Effector memory CD8-positive, alpha-beta T cell (primary cell): ENCODE data around the gene PRB2.
"Not testable (repeated sequence)": the region's sequence is repeated elsewhere in the genome, so short reads cannot be mapped to it uniquely, and the experiment has no call there.

Experiments used
- ATAC-seq: fragments of 150-1000 bp; cut with Tn5 transposase; replicated peaks from 2 replicates; pipeline ENCODE4 v1.10.0; 2021; ENCODE audit warnings: mild to moderate bottlenecking, moderate library complexity
- DNase-seq, 3 experiments: peaks; one replicate each; pipeline ENCODE4 v3.0.0; 2021
- H3K27ac Mint-ChIP-seq, 2 donors: one replicate each; pipeline ENCODE4 v1.8.0; 2022; ENCODE audit warnings: mild to moderate bottlenecking in 2 of 2, mixed read lengths in 2 of 2, moderate library complexity in 2 of 2
- H3K27me3 Mint-ChIP-seq, 2 donors: one replicate each; pipeline ENCODE4 v1.8.0; 2022; ENCODE audit warnings: mixed read lengths in 2 of 2
- H3K36me3 Mint-ChIP-seq: one replicate; pipeline ENCODE4 v1.8.0; 2022; ENCODE audit warnings: mild to moderate bottlenecking, moderate library complexity, mixed read lengths; ENCODE audit not compliant: insufficient read depth
- H3K4me1 Mint-ChIP-seq, 2 donors: one replicate each; pipeline ENCODE4 v1.8.0; 2022; ENCODE audit warnings: low read depth in 2 of 2, mixed read lengths in 2 of 2
- H3K4me3 Mint-ChIP-seq, 2 donors: one replicate each; pipeline ENCODE4 v1.8.0; 2022; ENCODE audit warnings: mild to moderate bottlenecking in 2 of 2, mixed read lengths in 2 of 2, moderate library complexity in 2 of 2
- H3K9me3 Mint-ChIP-seq, 2 donors: one replicate each; pipeline ENCODE4 v1.8.0; 2022; ENCODE audit warnings: mixed read lengths in 2 of 2
- total RNA-seq, 9 experiments: gene quantifications; one replicate each; lab custom pipeline; 2026; lab: John Stamatoyannopoulos, UW

Gene PRB2
- total RNA-seq: 0 to 0.06 (median 0) reads per million in 9 experiments

GRCh38 chr12:11395467-11395866 is at the start of gene PRB2:
Gene PRB2, minus strand, starts transcription at chr12:11395567. Its CDS starts 38 bp downstream, at chr12:11395529.
- not testable (repeated sequence) for H3K4me1 Mint-ChIP-seq, H3K36me3 Mint-ChIP-seq, H3K9me3 Mint-ChIP-seq, H3K27ac Mint-ChIP-seq, DNase-seq, H3K4me3 Mint-ChIP-seq, ATAC-seq
- H3K27me3 Mint-ChIP-seq: peaks cover 16 to 22% of the 10 kb centered on the region in 2 donors

DNA sequence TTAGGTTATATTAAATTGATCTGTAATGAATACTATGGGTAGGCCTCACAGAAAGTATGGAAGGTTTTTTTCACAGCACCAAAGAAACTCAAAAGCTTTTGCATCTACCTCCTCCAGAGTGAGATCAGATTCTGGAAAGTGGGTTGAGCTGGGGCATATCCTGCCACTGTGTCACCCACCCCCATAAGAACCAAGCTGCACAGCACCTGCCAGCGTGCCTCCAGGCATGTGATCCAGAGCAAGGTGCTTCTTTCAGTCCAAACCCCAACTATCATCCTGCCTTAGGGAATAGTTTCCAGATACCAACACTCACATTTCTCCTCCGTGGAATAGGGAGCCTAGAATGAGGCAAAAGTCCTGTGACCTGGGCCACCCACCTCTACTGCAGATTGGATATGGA is 42.6 kb upstream of the PRB2 start:
- H3K4me1 Mint-ChIP-seq: no peaks in the 10 kb centered on the region
- H3K9me3 Mint-ChIP-seq: no peaks in the 10 kb centered on the region
- H3K4me3 Mint-ChIP-seq: no peak overlapping the region
- ATAC-seq (no peak), DNase-seq (no peak)
- peaks cover 6 to 26% of the 10 kb centered on the region in 2 donors for H3K27me3 Mint-ChIP-seq
- H3K36me3 Mint-ChIP-seq: no peaks in the 10 kb centered on the region
- no peak overlapping the region for H3K27ac Mint-ChIP-seq

GRCh38 chr12:11433664-11434063 is 38.3 kb upstream of the PRB2 start:
- Mint-ChIP-seq H3K36me3 (no peaks in the 10 kb centered on the region), H3K27me3 (peaks cover 19 to 29% of the 10 kb centered on the region in 2 donors), H3K4me3 (no peak overlapping the region), H3K27ac (no peak overlapping the region), H3K4me1 (no peaks in the 10 kb centered on the region), H3K9me3 (no peaks in the 10 kb centered on the region)
- DNase-seq: no peak
- ATAC-seq: no peak

GRCh38 chr12:11431486-11431885 is 36.1 kb upstream of the PRB2 start:
- Mint-ChIP-seq H3K36me3 (no peaks in the 10 kb centered on the region), H3K9me3 (no peaks in the 10 kb centered on the region), H3K27me3 (peaks cover 19 to 44% of the 10 kb centered on the region in 2 donors), H3K4me3 (no peak overlapping the region), H3K4me1 (no peaks in the 10 kb centered on the region), H3K27ac (no peak overlapping the region)
- ATAC-seq (no peak), DNase-seq (no peak)

- ATAC-seq: no peak
- H3K4me1 Mint-ChIP-seq: no peaks in the 10 kb centered on the region
- peaks cover 0 to 8% of the 10 kb centered on the region in 2 donors for H3K9me3 Mint-ChIP-seq
- no peak for DNase-seq
- no peak overlapping the region for H3K27ac Mint-ChIP-seq
- H3K36me3 Mint-ChIP-seq: no peaks in the 10 kb centered on the region
- peaks cover 11 to 38% of the 10 kb centered on the region in 2 donors for H3K27me3 Mint-ChIP-seq
- no peak overlapping the region for H3K4me3 Mint-ChIP-seq
Measured at GRCh38 chr12:11427341-11427740, 32.0 kb upstream of the PRB2 start.

DNA sequence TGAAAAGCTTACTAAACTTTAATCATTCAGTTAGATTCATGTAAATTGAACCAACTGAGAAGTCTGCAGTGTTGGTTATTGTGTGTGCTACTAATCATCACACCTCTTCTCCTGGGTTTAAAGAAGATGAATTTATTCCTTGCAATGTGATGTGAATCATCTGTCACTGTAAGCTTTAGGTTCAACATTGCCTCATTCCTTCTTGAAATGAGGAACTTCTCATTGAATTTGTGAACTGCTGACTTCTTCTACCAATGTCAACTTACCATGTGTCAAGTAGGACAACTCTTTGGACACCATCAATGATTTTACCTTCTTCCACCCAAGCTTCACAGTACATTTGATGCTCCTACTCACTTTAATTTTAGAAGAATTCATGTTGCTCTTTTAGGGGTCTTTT is 17.4 kb upstream of the PRB2 start:
- no peaks in the 10 kb centered on the region for H3K36me3 Mint-ChIP-seq
- H3K4me3 Mint-ChIP-seq: no peak overlapping the region
- no peak for ATAC-seq
- no peak overlapping the region for H3K27ac Mint-ChIP-seq
- H3K9me3 Mint-ChIP-seq: peaks cover 0 to 2% of the 10 kb centered on the region in 2 donors
- H3K27me3 Mint-ChIP-seq: peaks cover 9 to 24% of the 10 kb centered on the region in 2 donors
- no peaks in the 10 kb centered on the region for H3K4me1 Mint-ChIP-seq
- DNase-seq: no peak

DNA sequence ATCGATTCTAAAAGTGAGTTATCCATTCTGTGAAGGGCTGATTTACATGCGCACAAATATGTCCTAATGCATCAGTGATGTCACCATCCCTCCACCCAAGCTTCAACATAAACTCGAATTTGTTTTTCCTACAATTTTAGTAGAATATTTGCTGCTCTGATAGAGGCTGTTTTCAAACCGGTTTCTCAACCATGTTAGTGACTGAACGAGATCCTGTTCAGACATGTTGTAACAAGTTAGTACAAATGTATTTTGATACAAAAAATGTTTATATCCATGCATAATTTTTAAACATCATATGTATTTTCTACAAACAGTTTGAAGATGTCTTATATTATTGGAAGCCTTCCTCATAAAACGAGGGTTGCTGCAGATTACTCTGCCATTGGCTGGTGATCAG is 12.7 kb upstream of the PRB2 start:
- ATAC-seq (no peak), DNase-seq (no peak)
- H3K9me3 Mint-ChIP-seq: no peaks in the 10 kb centered on the region
- no peak overlapping the region for H3K27ac Mint-ChIP-seq
- no peaks in the 10 kb centered on the region for H3K36me3 Mint-ChIP-seq
- no peaks in the 10 kb centered on the region for H3K4me1 Mint-ChIP-seq
- peaks cover 0 to 26% of the 10 kb centered on the region in 2 donors for H3K27me3 Mint-ChIP-seq
- H3K4me3 Mint-ChIP-seq: no peak overlapping the region

DNA sequence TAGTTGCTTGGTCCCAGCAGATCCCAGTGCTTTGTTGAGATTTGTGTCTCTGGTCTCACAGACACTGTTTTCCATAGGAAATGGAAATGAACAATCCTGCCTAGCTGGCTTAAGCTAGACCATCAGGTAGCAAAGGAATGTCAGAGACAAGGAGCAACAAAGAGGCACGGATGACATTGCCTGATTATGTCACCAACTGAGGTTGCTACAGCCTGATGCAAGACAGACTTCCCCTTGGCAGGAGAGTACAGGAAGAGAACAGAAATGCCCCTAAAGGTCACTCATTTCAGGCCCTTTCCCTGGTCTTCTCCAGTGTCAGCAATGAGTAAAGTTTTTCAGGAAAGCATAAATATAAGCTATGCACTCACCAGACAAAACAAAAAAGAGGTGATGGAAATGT is 2.0 kb upstream of the PRB2 start:
- H3K36me3 Mint-ChIP-seq: no peaks in the 10 kb centered on the region
- no peaks in the 10 kb centered on the region for H3K4me1 Mint-ChIP-seq
- ATAC-seq: no peak
- peaks cover 15 to 16% of the 10 kb centered on the region in 2 donors for H3K27me3 Mint-ChIP-seq
- DNase-seq: no peak
- no peak overlapping the region for H3K4me3 Mint-ChIP-seq
- no peaks in the 10 kb centered on the region for H3K9me3 Mint-ChIP-seq
- no peak overlapping the region for H3K27ac Mint-ChIP-seq

DNA sequence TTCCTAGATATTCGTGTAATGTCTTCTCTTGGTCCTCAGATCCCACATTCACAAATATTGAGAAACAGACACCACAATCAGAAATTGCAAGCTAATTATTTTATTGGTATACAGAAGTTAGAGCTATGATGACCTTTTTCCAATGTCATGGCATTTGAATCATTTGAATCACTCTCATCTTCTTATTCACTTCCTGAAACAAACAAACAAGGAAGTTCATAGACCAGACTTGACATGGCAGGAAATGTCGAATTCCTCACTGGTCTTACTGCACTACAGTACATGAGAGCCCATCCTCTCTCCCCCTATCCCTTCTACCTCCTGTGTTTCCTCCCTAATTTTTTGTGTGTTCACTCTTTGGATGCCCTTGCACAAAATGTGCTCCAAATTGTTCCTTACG is 3.9 kb downstream of the PRB2 start:
- not testable (repeated sequence) for H3K9me3 Mint-ChIP-seq, ATAC-seq, H3K36me3 Mint-ChIP-seq, H3K27ac Mint-ChIP-seq, H3K4me1 Mint-ChIP-seq, H3K4me3 Mint-ChIP-seq, DNase-seq
- H3K27me3 Mint-ChIP-seq: peaks cover 16 to 22% of the 10 kb centered on the region in 2 donors

- H3K27ac Mint-ChIP-seq, ATAC-seq, DNase-seq, H3K36me3 Mint-ChIP-seq, H3K4me3 Mint-ChIP-seq, H3K4me1 Mint-ChIP-seq: not testable (repeated sequence)
- Mint-ChIP-seq H3K27me3 (peaks cover 0 to 33% of the 10 kb centered on the region in 2 donors), H3K9me3 (peaks cover 6 to 13% of the 10 kb centered on the region in 2 donors)
Measured at GRCh38 chr12:11377420-11377819, 17.9 kb downstream of the PRB2 start.

GRCh38 chr12:11361151-11361550 is 34.2 kb downstream of the PRB2 start:
- H3K4me3 Mint-ChIP-seq: no peak overlapping the region
- H3K27ac Mint-ChIP-seq: no peak overlapping the region
- no peaks in the 10 kb centered on the region for H3K4me1 Mint-ChIP-seq
- DNase-seq (no peak), ATAC-seq (no peak)
- peaks cover 0 to 13% of the 10 kb centered on the region in 2 donors for H3K27me3 Mint-ChIP-seq
- no peaks in the 10 kb centered on the region for H3K9me3 Mint-ChIP-seq
- H3K36me3 Mint-ChIP-seq: no peaks in the 10 kb centered on the region

DNA sequence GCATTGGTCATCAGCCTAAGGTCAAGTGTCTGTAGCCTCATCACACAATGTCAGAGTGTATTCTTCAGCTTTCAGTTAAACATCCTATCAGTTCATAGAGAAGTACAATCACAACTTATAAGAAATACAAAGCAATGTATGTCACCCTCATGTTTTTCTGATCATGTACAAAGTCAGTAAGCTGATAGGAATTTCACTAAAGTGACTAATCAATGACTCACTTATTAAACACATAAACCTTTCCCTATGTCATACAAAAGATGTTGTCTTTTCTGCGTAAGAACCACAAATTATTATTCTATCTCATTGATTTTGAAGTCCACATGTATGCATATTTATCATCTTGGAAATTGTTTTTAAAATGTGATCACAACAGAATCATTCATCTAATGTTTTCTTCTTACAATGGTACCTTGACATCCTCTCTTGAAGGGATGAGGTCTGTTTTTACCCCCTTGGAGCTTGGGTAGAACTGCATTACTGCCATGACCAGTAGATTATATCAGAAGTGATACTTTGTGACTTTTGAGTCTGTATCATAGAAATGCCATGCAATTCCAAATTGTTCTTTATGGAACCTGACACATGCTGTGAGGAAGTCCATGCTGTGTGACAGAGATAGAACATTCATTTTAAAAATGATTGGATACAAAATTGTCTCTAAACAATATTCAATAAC is 35.0 kb downstream of the PRB2 start:
- DNase-seq, H3K9me3 Mint-ChIP-seq, H3K4me1 Mint-ChIP-seq, H3K27ac Mint-ChIP-seq, H3K4me3 Mint-ChIP-seq, ATAC-seq, H3K36me3 Mint-ChIP-seq: not testable (repeated sequence)
- peaks cover 0 to 15% of the 10 kb centered on the region in 2 donors for H3K27me3 Mint-ChIP-seq

GRCh38 chr12:11351736-11352135 is 43.6 kb downstream of the PRB2 start:
- peaks cover 0 to 24% of the 10 kb centered on the region in 2 donors for H3K27me3 Mint-ChIP-seq
- not testable (repeated sequence) for ATAC-seq, H3K27ac Mint-ChIP-seq, H3K36me3 Mint-ChIP-seq, H3K9me3 Mint-ChIP-seq, DNase-seq, H3K4me3 Mint-ChIP-seq, H3K4me1 Mint-ChIP-seq

DNA sequence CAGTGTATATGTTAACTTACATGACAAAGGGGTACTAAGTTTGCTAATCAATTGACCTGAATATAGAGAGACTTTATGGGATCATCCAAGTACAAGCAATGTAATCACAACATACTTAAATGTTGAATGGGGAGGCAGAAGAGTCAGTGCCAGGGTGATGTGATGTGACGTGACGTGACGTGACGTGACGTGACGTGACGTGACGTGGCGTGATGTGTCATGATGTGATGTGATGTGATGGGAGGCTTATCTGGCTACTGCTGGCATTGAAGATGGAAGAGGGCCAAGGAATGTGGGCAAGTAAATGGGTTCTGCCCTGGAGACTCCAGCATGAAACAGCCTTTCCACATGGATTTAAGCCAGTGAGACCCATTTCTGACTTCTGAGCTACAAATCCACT is 46.9 kb downstream of the PRB2 start:
- Mint-ChIP-seq H3K36me3 (no peaks in the 10 kb centered on the region), H3K27ac (no peak overlapping the region), H3K27me3 (no peaks in the 10 kb centered on the region), H3K4me1 (no peaks in the 10 kb centered on the region), H3K9me3 (no peaks in the 10 kb centered on the region), H3K4me3 (no peak overlapping the region)
- ATAC-seq (no peak), DNase-seq (no peak)
